OCI-LY7 (cell line): Measurements from ENCODE around the gene TTC28. TPM values are rescaled to one million over a fixed set of nuclear protein-coding genes. Genes with fewer than 3 reads are reported as not detected.

Source experiments
- BruUV-seq: library from RNA; stranded (reverse); fragments of 400-500 nt; replicated peaks from 2 replicates; lab custom pipeline; 2021; lab: Mats Ljungman, UMichigan
- CTCF ChIA-PET: fragments of 300-600 bp; sonication (Branson Sonifier 250); formaldehyde crosslinking; loops from one replicate; lab custom pipeline; 2022; ENCODE audit warnings: antibody characterized with exemption; ENCODE audit not compliant: unreplicated experiment; lab: Charles Lee
- POLR2A ChIA-PET: fragments of 300-600 bp; sonication (Branson Sonifier 250); formaldehyde crosslinking; loops from one replicate; lab custom pipeline; 2022; ENCODE audit warnings: antibody characterized with exemption; lab: Charles Lee
- DNase-seq: peaks from one replicate; pipeline ENCODE4 v3.0.0-alpha.2; 2015; ENCODE audit warnings: low spot score
- H2AFZ ChIP-seq: fragments of 200-600 bp; sonication (generic), shearing (Covaris generic); 2 replicates; pipeline ENCODE4 v1.6.1; 2014; ENCODE audit warnings: mild to moderate bottlenecking, antibody characterized with exemption, low read length, moderate library complexity
- H3K27ac ChIP-seq: fragments of 200-600 bp; sonication (generic); 2 replicates; pipeline ENCODE4 v1.5.1; 2014; ENCODE audit warnings: mixed run types, low read depth, mild to moderate bottlenecking, moderate library complexity, low read length, inconsistent platforms; ENCODE audit not compliant: poor library complexity, severe bottlenecking
- H3K36me3 ChIP-seq: fragments of 200-600 bp; sonication (generic); 2 replicates; pipeline ENCODE4 v1.6.1; 2014; ENCODE audit warnings: mild to moderate bottlenecking, antibody characterized with exemption, low read length, moderate library complexity, mixed read lengths; ENCODE audit not compliant: insufficient read depth
- H3K4me1 ChIP-seq: fragments of 200-600 bp; sonication (generic); 2 replicates; pipeline ENCODE4 v1.5.1; 2014; ENCODE audit warnings: mild to moderate bottlenecking, low read length; ENCODE audit not compliant: insufficient read depth, poor library complexity, severe bottlenecking
- H3K4me2 ChIP-seq: fragments of 200-600 bp; sonication (generic); 2 replicates; pipeline ENCODE4 v1.6.1; 2014; ENCODE audit warnings: mild to moderate bottlenecking, low read length
- H3K4me3 ChIP-seq: fragments of 200-600 bp; sonication (generic); 2 replicates; pipeline ENCODE4 v1.5.1; 2014; ENCODE audit warnings: mild to moderate bottlenecking, low read depth, low read length; ENCODE audit not compliant: poor library complexity, severe bottlenecking
- H3K79me2 ChIP-seq: fragments of 200-600 bp; sonication (generic); 2 replicates; pipeline ENCODE4 v1.6.1; 2016; ENCODE audit warnings: low read depth, mild to moderate bottlenecking, low read length, moderate library complexity, mixed read lengths; ENCODE audit not compliant: insufficient read depth
- H3K9me2 ChIP-seq: fragments of 200-600 bp; sonication (generic); 2 replicates; pipeline ENCODE4 v1.6.1; 2016; ENCODE audit warnings: mild to moderate bottlenecking, low read length, mixed read lengths; ENCODE audit not compliant: insufficient read depth
- H3K9me3 ChIP-seq: fragments of 200-600 bp; sonication (generic); 2 replicates; pipeline ENCODE4 v1.6.1; 2014; ENCODE audit warnings: mild to moderate bottlenecking, mixed run types, low read length, mixed read lengths
- H4K20me1 ChIP-seq: fragments of 200-600 bp; sonication (generic); 2 replicates; pipeline ENCODE4 v1.6.1; 2014; ENCODE audit warnings: mild to moderate bottlenecking, antibody characterized with exemption, low read length, moderate library complexity, mixed read lengths; ENCODE audit not compliant: insufficient read depth
- EZH2phosphoT487 ChIP-seq: fragments of 200-600 bp; sonication (generic); IDR thresholded peaks from 2 replicates; pipeline ENCODE4 v1.6.1; 2018; ENCODE audit warnings: low read depth, borderline replicate concordance, mild to moderate bottlenecking, mixed run types, antibody characterized with exemption, low read length, moderate library complexity, mixed read lengths
- intact Hi-C: fragments of 100-400 bp; cut with micrococcal nuclease; formaldehyde crosslinking; loops from one replicate; pipeline ENCODE4 v1.10.0; 2022; ENCODE audit not compliant: unreplicated experiment
- total RNA-seq, 2 experiments: library from RNA; depleted of rRNA in 1 of 2; stranded (reverse); fragments of >200 nt in 1 of 2; shearing (Covaris generic) in 1 of 2; gene quantifications; 2 replicates each; pipeline ENCODE4 v1.2.3, GENCODE V29; 2014 to 2022
- TF ChIP-seq, protein P1 (sequence below): fragments of 200-600 bp; sonication (generic); conservative IDR thresholded peaks from 2 replicates; pipeline ENCODE4 v1.5.1; 2014; ENCODE audit warnings: mild to moderate bottlenecking, antibody characterized with exemption, low read length, moderate library complexity, mixed read lengths

The TTC28 gene
- total RNA-seq, 2 experiments from 2014 or later = under 0.01 to 0.55 TPM

DNA sequence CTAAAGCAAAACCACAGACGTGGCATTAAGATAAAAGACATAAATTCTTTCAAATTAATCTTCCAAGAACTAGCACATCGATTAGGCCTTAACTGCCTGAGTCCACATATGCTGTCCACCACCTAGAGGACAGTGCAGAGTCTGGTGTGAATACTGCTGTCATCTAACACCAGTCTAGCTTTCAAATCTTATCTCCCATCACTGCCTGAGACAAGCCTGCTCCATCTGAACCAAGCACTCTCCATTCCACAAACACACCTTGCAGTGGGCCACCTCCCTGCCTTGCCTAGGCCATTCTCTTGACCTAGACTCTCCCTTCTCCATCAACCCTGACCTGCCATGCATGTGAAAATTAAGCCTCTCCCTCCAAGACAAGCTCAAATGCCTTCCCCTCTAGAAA, 631.1 kb downstream of the TTC28 start:
- ChIA-PET CTCF (no interaction called here), POLR2A (no interaction called here)
- no peak for DNase-seq
- no peaks in the 10 kb centered on the region for H3K4me1 ChIP-seq
- intact Hi-C loops = no loop called here
- no peak for TF ChIP-seq EZH2phosphoT487
- TF ChIP-seq, protein P1, sequence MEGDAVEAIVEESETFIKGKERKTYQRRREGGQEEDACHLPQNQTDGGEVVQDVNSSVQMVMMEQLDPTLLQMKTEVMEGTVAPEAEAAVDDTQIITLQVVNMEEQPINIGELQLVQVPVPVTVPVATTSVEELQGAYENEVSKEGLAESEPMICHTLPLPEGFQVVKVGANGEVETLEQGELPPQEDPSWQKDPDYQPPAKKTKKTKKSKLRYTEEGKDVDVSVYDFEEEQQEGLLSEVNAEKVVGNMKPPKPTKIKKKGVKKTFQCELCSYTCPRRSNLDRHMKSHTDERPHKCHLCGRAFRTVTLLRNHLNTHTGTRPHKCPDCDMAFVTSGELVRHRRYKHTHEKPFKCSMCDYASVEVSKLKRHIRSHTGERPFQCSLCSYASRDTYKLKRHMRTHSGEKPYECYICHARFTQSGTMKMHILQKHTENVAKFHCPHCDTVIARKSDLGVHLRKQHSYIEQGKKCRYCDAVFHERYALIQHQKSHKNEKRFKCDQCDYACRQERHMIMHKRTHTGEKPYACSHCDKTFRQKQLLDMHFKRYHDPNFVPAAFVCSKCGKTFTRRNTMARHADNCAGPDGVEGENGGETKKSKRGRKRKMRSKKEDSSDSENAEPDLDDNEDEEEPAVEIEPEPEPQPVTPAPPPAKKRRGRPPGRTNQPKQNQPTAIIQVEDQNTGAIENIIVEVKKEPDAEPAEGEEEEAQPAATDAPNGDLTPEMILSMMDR = no peak
- H3K36me3 ChIP-seq = no peaks in the 10 kb centered on the region
- no peak overlapping the region for H3K4me2 ChIP-seq
- H2AFZ ChIP-seq = no peak overlapping the region
- no peaks in the 10 kb centered on the region for H3K79me2 ChIP-seq
- no peak overlapping the region for H3K27ac ChIP-seq
- no peaks in the 10 kb centered on the region for H4K20me1 ChIP-seq
- no peak overlapping the region for H3K4me3 ChIP-seq
- no peaks in the 10 kb centered on the region for H3K9me3 ChIP-seq
- BruUV-seq = no TSS peak
- no peaks in the 10 kb centered on the region for H3K9me2 ChIP-seq

- Histone ChIP-seq H3K9me3 (no peaks in the 10 kb centered on the region), H3K9me2 (no peaks in the 10 kb centered on the region), H3K36me3 (no peaks in the 10 kb centered on the region), H3K4me1 (no peaks in the 10 kb centered on the region), H4K20me1 (no peaks in the 10 kb centered on the region), H3K4me2 (no peak overlapping the region), H3K27ac (no peak overlapping the region), H3K79me2 (no peaks in the 10 kb centered on the region), H2AFZ (no peak overlapping the region), H3K4me3 (no peak overlapping the region)
- TF ChIP-seq, protein P1 = no peak
- no peak for TF ChIP-seq EZH2phosphoT487
- DNase-seq = no peak
- ChIA-PET CTCF (no interaction called here), POLR2A (no interaction called here)
- no TSS peak for BruUV-seq
- intact Hi-C loops = no loop called here
Measured at GRCh38 chr22:28047740-28048139, 631.9 kb downstream of the TTC28 start.

GRCh38 chr22:28046100-28046499, 633.5 kb downstream of the TTC28 start:
- CTCF ChIA-PET = no interaction called here
- intact Hi-C loops = no loop called here

More at GRCh38 chr22:28046100-28046499, 633.5 kb downstream of the TTC28 start:
- no peak for DNase-seq
- no peak overlapping the region for H2AFZ ChIP-seq
- no peak overlapping the region for H3K4me3 ChIP-seq
- no peaks in the 10 kb centered on the region for H3K79me2 ChIP-seq
- no peaks in the 10 kb centered on the region for H4K20me1 ChIP-seq
- H3K9me2 ChIP-seq = no peaks in the 10 kb centered on the region
- H3K9me3 ChIP-seq = no peaks in the 10 kb centered on the region
- no peak for TF ChIP-seq EZH2phosphoT487
- TF ChIP-seq, protein P1 = no peak
- no peaks in the 10 kb centered on the region for H3K36me3 ChIP-seq
- no peaks in the 10 kb centered on the region for H3K4me1 ChIP-seq
- POLR2A ChIA-PET = no interaction called here
- H3K27ac ChIP-seq = no peak overlapping the region
- no TSS peak for BruUV-seq
- no peak overlapping the region for H3K4me2 ChIP-seq
